Activated CD8-positive, alpha-beta memory T cell treated with anti-CD3 and anti-CD28 coated beads for 4 hours (primary cell): ENCODE data around the gene HCN2.
"Not testable (repeated sequence)": the region's sequence is repeated elsewhere in the genome, so short reads cannot be mapped to it uniquely, and the experiment has no call there.

ENCODE experiments used
- DNase-seq, 2 donors: peaks; one replicate each; pipeline ENCODE4 v3.0.0-alpha.2; 2020; ENCODE audit warnings: low read depth in 2 of 2

The HCN2 gene

GRCh38 chr19:620166-620862 is 30.6 kb downstream of the HCN2 start:
- no peak for DNase-seq

GRCh38 chr19:621191-621590 is 31.5 kb downstream of the HCN2 start:
- DNase-seq: not testable (repeated sequence)

GRCh38 chr19:621819-622218 is 32.1 kb downstream of the HCN2 start:
- DNase-seq: no peak

DNA sequence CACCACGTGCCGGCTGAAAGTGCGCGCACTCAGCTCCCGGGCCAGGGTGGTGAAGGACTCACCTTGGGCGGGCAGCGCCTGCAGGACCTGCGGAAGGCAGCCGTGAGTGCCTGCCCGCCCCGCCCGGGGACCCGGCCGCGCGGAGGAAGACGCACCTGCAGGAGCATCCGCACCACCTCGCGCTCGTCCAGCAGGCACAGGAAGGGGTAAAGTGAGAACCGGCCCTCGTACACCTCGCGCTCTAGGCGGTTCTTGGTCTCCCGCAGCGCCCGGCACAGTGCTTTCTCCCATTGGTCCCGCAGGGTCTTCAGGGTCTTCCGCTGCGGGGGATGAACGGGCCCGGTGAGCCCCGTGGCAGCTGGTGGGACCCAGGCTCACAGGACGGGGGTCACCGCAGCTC is 33.0 kb downstream of the HCN2 start:
- DNase-seq: no peak

DNA sequence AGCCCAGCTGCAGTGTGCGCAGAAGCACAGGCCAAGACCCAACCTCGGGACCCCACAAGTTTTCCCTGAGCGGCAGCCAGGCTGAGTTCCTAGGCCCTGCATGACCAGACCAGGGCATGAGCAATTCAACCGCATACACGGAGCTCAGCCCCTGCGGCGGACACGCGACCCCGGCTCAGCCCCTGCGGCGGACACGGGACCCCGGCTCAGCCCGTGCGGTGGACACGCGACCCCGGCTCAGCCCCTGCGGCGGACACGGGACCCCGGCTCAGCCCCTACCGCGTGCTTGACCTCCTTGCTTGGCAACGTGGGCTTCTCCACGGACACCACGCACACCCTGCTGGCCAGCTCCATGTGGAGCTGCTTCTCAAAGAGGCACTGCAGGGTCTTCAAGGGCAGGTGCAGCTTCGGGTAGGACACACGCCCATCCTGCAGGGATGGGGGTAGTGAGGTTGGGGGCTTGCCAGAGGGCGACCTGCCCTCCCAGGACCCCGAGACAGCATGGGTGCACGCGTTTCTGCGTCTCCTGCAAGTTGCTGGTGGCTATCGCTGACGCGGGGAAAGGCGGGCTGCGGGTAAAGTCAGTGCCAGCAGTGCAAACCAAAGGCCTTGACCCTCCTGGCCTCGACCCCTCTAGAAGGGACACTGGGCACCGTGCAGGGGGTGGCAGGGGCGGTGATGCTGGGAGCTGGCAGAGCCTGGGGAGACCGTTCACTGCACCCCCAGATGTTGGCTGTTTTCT is 33.7 kb downstream of the HCN2 start:
- DNase-seq: no peak

DNA sequence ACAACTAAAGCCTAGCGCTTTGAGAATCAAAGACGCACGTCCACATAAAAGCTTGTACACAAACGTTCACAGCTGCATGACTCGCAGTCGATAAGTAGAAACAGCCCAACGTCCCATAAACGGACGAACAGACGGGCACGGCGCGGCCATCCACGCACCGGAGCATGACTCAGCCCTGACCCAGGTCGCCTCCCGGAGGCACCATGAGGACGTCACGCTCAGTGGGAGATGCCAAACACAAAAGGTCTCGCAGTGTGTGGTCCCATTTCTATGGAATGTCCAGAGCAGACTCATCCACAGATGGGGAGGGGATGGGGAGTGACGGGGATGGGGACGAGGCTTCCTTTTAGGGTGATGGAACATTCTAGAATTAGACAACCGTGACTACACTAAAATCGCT is 34.3 kb downstream of the HCN2 start:
- DNase-seq: no peak

GRCh38 chr19:624433-625109 is 34.9 kb downstream of the HCN2 start:
- no peak for DNase-seq

- DNase-seq: no peak
Measured at GRCh38 chr19:625257-625656, 35.6 kb downstream of the HCN2 start.

DNA sequence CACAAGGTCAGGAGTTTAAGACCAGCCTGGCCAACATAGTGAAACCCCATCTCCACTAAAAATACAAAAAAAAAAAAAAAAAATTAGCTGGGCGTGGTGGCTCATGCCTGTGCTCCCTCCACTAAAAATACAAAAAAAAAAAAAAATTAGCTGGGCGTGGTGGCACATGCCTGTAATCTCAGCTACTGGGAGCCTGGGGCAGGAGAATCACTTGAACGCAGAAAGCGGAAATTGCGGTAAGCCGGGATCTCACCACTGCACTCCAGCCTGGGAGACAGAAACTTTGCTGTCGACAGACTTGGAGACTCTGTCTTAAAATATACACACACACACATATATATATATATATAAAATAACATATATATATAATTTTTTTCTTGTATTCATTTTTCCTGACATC is 36.9 kb downstream of the HCN2 start:
- not testable (repeated sequence) for DNase-seq

GRCh38 chr19:628168-628567 is 38.5 kb downstream of the HCN2 start:
- no peak for DNase-seq

DNA sequence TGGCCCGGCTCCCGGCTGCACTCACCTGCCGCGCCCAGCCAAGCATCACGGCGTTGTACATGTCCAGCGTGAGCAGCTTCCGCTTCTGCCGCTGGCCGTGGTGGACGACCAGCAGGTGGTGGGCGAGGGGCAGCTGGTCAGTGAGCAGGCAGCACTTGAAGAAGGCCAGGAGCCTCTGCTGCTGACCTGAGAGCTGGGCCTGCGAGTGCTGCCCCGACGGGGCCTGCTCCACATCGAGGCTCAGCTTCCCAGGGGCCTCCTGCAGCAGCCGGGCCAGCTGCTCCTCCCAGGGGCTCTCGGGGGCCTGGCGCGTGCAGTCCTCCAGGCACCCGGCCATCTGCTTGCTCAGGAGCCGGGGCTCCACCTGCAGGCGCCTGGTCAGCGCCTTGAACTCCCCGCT is 39.8 kb downstream of the HCN2 start:
- not testable (repeated sequence) for DNase-seq

DNA sequence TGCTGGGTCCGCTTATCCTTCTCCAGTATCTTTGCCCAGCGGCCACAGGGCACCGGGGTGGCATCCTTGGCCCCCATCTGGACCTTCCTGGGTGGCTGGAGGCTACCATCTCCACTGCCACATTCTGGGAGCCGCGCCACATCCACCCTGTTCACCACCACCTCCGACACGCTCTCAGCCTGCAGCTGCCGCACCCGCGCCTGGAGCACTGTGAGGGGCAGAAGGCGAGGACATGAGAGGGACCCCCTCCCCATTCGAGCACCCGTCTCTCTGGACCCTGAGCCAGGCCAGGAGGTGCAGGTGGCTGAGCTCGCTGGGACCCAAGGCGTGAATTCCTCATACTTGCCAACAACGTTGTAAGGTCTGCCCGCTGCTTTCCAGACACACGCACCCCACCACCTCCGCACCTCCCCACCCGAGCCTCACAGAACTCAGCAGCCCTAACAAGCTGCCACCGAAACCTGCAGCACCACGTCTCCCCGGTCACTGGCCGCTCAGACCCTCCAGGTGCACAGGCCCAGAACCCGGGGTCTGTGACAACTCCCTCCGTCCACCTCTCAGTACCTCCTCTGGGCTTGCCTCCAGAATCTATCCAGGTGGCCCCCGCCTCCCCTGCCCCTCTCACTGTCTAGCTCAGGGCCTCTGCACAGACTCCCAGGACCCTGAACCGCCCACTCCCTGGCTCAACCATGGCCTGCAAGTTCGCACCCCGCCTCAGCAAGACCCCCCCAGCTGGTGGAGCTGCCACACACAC is 40.5 kb downstream of the HCN2 start:
- no peak for DNase-seq

GRCh38 chr19:632579-633067 is 42.9 kb downstream of the HCN2 start:
- no peak for DNase-seq

GRCh38 chr19:633068-633785 is 43.5 kb downstream of the HCN2 start, which contains the start of gene POLRMT:
TSS of gene POLRMT (minus strand) at chr19:633537. CDS start at chr19:633512, 25 bp downstream.
- peak; percentile 93 to 95 for DNase-seq

DNA sequence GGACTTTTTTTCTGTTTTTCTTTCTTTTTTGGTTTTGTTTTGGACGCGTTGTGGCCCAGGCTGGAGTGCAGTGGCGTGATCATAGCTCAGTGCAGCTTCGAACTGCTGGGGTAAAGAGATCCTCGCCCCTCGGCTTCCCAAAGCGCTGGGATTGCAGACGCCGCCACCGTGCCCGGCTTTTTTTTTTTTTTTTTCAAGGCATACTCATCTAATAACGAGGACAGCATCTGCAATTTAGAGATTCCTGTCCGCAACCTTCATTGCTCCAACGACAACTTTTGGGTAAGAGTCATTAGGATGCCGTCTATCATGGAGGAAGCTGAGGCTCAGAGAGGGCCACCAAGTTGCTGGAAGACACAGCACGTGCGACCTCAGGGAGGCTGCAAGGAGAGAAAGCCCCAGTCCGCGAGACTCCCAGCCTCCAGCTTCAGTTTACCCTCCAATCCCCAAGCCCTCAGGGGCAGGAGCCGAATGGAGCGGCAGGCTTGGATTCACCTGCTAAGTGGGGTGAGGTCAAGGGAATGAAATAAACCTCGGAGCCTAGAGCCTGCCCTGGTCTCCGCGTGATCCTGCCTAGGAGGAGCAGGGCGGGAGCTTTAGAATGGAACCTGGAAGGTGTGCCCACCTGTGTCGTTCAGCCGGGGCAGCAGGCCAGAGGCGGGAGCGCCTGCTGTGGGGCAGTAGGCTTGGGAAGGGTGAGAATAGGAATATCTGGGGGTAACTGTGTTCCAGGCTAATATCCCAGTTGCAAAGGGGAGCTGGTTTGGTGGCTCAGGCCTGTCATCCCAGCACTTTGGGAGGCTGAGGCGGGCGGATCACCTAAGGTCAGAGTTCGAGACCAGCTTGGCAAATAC is 44.3 kb downstream of the HCN2 start:
- DNase-seq: no peak

- DNase-seq: no peak
Measured at GRCh38 chr19:634975-635652, 45.4 kb downstream of the HCN2 start.

DNA sequence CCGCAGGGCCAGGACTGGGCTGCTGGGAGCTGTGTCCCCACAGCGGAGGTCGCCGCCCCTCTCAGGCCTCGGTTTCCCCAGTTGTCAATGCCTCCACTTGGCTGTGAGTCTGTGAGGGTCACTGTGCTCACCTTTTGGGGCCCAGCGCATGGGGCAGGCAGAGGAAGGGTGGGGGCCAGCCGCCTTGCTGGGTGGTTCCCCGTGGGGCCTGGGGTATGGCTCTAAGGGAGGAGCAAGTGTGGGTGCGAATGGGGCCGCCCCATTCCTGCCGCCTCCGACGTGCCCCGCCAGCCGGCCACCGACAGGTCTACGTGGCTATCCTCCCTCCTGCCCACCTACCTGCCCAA is 49.2 kb downstream of the HCN2 start:
- DNase-seq: no peak

GRCh38 chr19:639253-640160 is 49.8 kb downstream of the HCN2 start, which contains the start of gene FGF22:
TSS of gene FGF22 (plus strand) at chr19:639879. CDS start at chr19:639926, 47 bp downstream.
- DNase-seq: peak; percentile 90 to 92

DNA sequence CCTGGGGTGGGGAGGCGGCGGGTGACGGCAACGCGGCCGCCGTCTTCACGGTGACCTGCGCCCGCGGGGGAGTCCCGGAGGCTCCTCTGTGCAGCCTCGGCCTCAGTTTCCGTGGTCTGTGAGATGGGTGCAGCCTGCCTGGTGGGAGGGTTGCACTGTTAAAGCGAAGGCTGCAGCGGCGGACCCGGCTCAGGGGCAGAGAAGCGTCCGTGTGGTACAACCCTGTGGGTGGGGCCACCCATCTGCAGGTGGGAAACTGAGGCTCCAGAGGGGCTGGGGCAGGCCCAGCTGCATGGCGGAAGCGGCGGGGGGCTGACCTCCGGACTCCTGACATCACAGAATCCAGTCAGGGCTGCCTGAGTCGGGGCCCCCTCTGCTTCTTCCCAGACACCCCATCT is 50.5 kb downstream of the HCN2 start:
- DNase-seq: no peak
